Trophoblast cell (in vitro differentiated cells and primary cell): ENCODE data around the gene RPLP2.
A peak's percentile ranks its signal among the peaks of the same experiment; 100 is the strongest.

Source experiments
- DNase-seq, 2 donors: peaks; one replicate each; pipeline ENCODE4 v3.0.0-alpha.2; 2016
- H2AFZ ChIP-seq: 2 replicates; pipeline ENCODE4 v1.6.1; 2013; ENCODE audit warnings: low read length, moderate library complexity, mild to moderate bottlenecking; ENCODE audit not compliant: insufficient read depth, poor library complexity
- H2AK5ac ChIP-seq: 2 replicates; pipeline ENCODE4 v1.6.1; 2013; ENCODE audit warnings: mild to moderate bottlenecking, low read length
- H2BK120ac ChIP-seq: 2 replicates; pipeline ENCODE4 v1.6.1; 2013; ENCODE audit warnings: low read length, mild to moderate bottlenecking, moderate library complexity; ENCODE audit not compliant: insufficient read depth, poor library complexity
- H2BK12ac ChIP-seq: 2 replicates; pipeline ENCODE4 v1.6.1; 2013; ENCODE audit warnings: mild to moderate bottlenecking, low read length, moderate library complexity
- H2BK5ac ChIP-seq: 2 replicates; pipeline ENCODE4 v1.6.1; 2013; ENCODE audit warnings: low read length, low read depth, moderate library complexity, mild to moderate bottlenecking; ENCODE audit not compliant: poor library complexity
- H3K14ac ChIP-seq: 2 replicates; pipeline ENCODE4 v1.6.1; 2013; ENCODE audit warnings: mild to moderate bottlenecking, low read length
- H3K18ac ChIP-seq: 2 replicates; pipeline ENCODE4 v1.6.1; 2013; ENCODE audit warnings: mild to moderate bottlenecking, low read length
- H3K23ac ChIP-seq: 2 replicates; pipeline ENCODE4 v1.6.1; 2013; ENCODE audit warnings: low read length
- H3K27ac ChIP-seq: 2 replicates; pipeline ENCODE4 v1.5.1; 2013; ENCODE audit warnings: low read depth, mild to moderate bottlenecking, inconsistent platforms, low read length, moderate library complexity
- H3K27me3 ChIP-seq: 2 replicates; pipeline ENCODE4 v1.6.1; 2013; ENCODE audit warnings: inconsistent platforms, mild to moderate bottlenecking, low read length, moderate library complexity; ENCODE audit not compliant: insufficient read depth
- H3K36me3 ChIP-seq, 2 experiments: 1 replicate in 1 of 2; 2 replicates in 1 of 2; pipeline ENCODE4 v1.6.1; 2013; ENCODE audit warnings: low read length in 2 of 2, mild to moderate bottlenecking in 2 of 2, moderate library complexity in 1 of 2; ENCODE audit not compliant: insufficient read depth in 2 of 2, control insufficient read depth in 1 of 2
- H3K4ac ChIP-seq: 2 replicates; pipeline ENCODE4 v1.6.1; 2013; ENCODE audit warnings: low read depth, mild to moderate bottlenecking, low read length, moderate library complexity
- H3K4me1 ChIP-seq, 2 experiments: 1 replicate in 1 of 2; 2 replicates in 1 of 2; pipeline ENCODE4 v1.6.1; 2013; ENCODE audit warnings: low read length in 2 of 2, mild to moderate bottlenecking in 2 of 2, moderate library complexity in 1 of 2; ENCODE audit not compliant: insufficient read depth in 2 of 2, control insufficient read depth in 1 of 2
- H3K4me2 ChIP-seq: 2 replicates; pipeline ENCODE4 v1.6.1; 2013; ENCODE audit warnings: inconsistent platforms, mild to moderate bottlenecking, low read length, moderate library complexity
- H3K4me3 ChIP-seq: 2 replicates; pipeline ENCODE4 v1.5.1; 2013; ENCODE audit warnings: mild to moderate bottlenecking, low read depth, low read length, inconsistent platforms
- H3K79me1 ChIP-seq: one replicate; pipeline ENCODE4 v1.6.1; 2013; ENCODE audit warnings: low read length
- H3K79me2 ChIP-seq: 2 replicates; pipeline ENCODE4 v1.6.1; 2013; ENCODE audit warnings: low read length, mild to moderate bottlenecking; ENCODE audit not compliant: control insufficient read depth, insufficient read depth, poor library complexity
- H3K9ac ChIP-seq: 2 replicates; pipeline ENCODE4 v1.6.1; 2013; ENCODE audit warnings: mild to moderate bottlenecking, low read length
- H3K9me3 ChIP-seq: 2 replicates; pipeline ENCODE4 v1.6.1; 2013; ENCODE audit warnings: low read depth, mild to moderate bottlenecking, control low read depth, inconsistent platforms, low read length; ENCODE audit not compliant: insufficient read depth
- H4K12ac ChIP-seq: 2 replicates; pipeline ENCODE4 v1.6.1; 2013; ENCODE audit warnings: low read depth, mild to moderate bottlenecking, low read length, moderate library complexity
- H4K8ac ChIP-seq: 2 replicates; pipeline ENCODE4 v1.6.1; 2013; ENCODE audit warnings: low read depth, mild to moderate bottlenecking, low read length, moderate library complexity
- H4K91ac ChIP-seq: one replicate; pipeline ENCODE4 v1.6.1; 2013; ENCODE audit warnings: low read depth, mild to moderate bottlenecking, low read length, moderate library complexity
- WGBS: extraction: QIAGEN DNeasy Blood & Tissue Kit; methylation state at CpG from one replicate; pipeline ENCODE4 v1.1.7; 2013; ENCODE audit warnings: missing lambda C conversion rate; ENCODE audit not compliant: insufficient read length, insufficient coverage; ENCODE audit errors: extremely low coverage; 5-methylcytosine and 5-hydroxymethylcytosine counted together

RPLP2 gene

GRCh38 chr11:832529-833113 is 22.9 kb downstream of the RPLP2 start, which contains the start of gene CD151:
Gene CD151, plus strand, starts transcription at chr11:832952. Its CDS starts 3,118 bp downstream, at chr11:836070.
- peaks cover 15% of the 10 kb centered on the region for H3K79me1 ChIP-seq
- H3K9me3 ChIP-seq, result peaks cover 5% of the 10 kb centered on the region
- peak within 1 kb of the TSS; percentile 86 for H2BK120ac ChIP-seq
- no peak within 1 kb of the TSS for H3K23ac ChIP-seq
- peak within 1 kb of the TSS; percentile 86 for H3K14ac ChIP-seq
- peak within 1 kb of the TSS; percentile 52 for H3K27ac ChIP-seq
- peak within 1 kb of the TSS; percentile 76 for H4K12ac ChIP-seq
- peak; percentile 61 to 74 for DNase-seq
- peaks cover 20 to 22% of the 10 kb centered on the region in 2 experiments for H3K36me3 ChIP-seq
- H2AK5ac ChIP-seq, result peak within 1 kb of the TSS; percentile 81
- peak within 1 kb of the TSS; percentile 80 for H3K4me3 ChIP-seq
- H3K4me2 ChIP-seq, result peak within 1 kb of the TSS; percentile 79
- H2BK5ac ChIP-seq, result peak within 1 kb of the TSS; percentile 73
- peak within 1 kb of the TSS; percentile 56 for H2AFZ ChIP-seq
- H3K9ac ChIP-seq, result peak within 1 kb of the TSS; percentile 86
- peaks cover 12% of the 10 kb centered on the region for H3K79me2 ChIP-seq
- no CpG with 5 or more reads among the region's 67 CpGs for WGBS
- peak within 1 kb of the TSS; percentile 72 for H3K18ac ChIP-seq
- H4K8ac ChIP-seq, result peak within 1 kb of the TSS; percentile 81
- H3K4me1 ChIP-seq, result peaks cover 48 to 49% of the 10 kb centered on the region in 2 experiments
- H4K91ac ChIP-seq, result peak within 1 kb of the TSS; percentile 83
- peaks cover 27% of the 10 kb centered on the region for H3K27me3 ChIP-seq
- peak within 1 kb of the TSS; percentile 70 for H3K4ac ChIP-seq
- peak within 1 kb of the TSS; percentile 63 for H2BK12ac ChIP-seq

DNA sequence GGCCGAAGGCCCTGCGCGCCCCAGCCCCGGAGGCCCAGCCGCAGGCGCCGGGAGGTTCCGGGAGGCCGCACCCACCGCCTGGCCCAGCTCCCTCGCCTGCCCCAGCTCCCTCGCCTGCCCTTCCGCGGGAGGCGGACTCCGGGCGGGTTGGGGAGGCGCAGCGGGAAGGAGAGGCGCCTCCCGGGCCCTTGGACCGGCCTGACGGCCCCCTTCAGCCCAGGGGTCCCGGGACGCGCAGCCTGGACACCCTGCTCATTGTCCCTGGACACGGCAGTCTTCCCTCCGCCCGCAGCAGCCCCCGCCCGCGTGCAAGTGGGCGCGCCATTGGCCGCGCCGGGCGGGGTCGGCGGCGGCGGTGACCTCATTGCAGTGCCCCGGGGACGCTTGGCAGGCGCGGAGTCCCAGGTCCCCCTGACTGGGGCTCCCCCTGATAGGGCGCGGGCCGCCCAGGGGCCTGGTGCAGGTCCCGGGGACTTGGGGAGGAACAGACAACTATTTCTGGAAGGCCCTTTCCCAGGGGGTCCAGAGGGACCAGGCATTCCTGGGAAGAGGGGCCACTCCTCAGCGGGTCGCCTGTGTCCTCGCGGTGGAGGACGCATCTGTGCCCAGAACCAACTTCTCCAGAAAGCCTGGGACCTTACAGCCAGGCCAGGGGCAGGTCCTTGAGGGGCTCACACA is 23.5 kb downstream of the RPLP2 start:
- Histone ChIP-seq H3K27me3 (peaks cover 27% of the 10 kb centered on the region), H4K8ac (peak overlapping the region; percentile 71), H4K12ac (peak overlapping the region; percentile 76), H2BK5ac (peak overlapping the region; percentile 73), H4K91ac (peak overlapping the region; percentile 77), H3K9me3 (peaks cover 5% of the 10 kb centered on the region), H3K4me3 (peak overlapping the region; percentile 80), H3K79me2 (peaks cover 12% of the 10 kb centered on the region), H3K79me1 (peaks cover 15% of the 10 kb centered on the region), H2AFZ (peak overlapping the region; percentile 56), H2BK120ac (peak overlapping the region; percentile 86), H2AK5ac (peak overlapping the region; percentile 81), H3K27ac (peak overlapping the region; percentile 52), H3K14ac (peak overlapping the region; percentile 86), H2BK12ac (peak overlapping the region; percentile 23), H3K4me2 (peak overlapping the region; percentile 66), H3K23ac (no peak overlapping the region), H3K4me1 (peaks cover 43 to 44% of the 10 kb centered on the region in 2 experiments), H3K4ac (peak overlapping the region; percentile 70), H3K36me3 (peaks cover 26 to 28% of the 10 kb centered on the region in 2 experiments), H3K18ac (peak overlapping the region; percentile 72), H3K9ac (peak overlapping the region; percentile 86)
- no CpG with 5 or more reads among the region's 55 CpGs for WGBS
- DNase-seq, result peak in 1 of 2 donors; percentile 66

DNA sequence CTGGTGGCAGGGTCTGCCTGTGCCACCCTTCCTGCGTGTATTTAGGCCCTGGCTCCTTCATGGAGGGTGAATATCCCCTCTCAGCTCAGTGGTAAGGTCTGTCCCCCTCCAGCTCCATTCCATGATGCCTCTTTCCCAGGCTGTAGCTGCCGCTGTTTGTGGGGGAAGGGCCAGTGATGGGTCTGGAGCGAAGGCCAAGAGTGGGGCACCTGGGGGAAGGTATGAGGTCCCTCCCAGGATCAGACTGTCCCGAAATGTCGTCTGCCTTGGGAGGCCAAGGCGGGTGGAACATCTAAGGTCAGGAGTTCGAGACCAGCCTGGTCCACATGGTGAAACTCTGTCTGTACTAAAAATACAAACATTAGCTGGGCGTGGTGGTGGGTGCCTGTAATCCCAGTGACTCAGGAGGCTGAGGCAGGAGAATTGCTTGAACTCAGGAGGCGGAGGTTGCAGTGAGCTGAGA is 24.1 kb downstream of the RPLP2 start:
- H3K4me2 ChIP-seq, result peak overlapping the region; percentile 66
- peaks cover 5% of the 10 kb centered on the region for H3K9me3 ChIP-seq
- peak overlapping the region; percentile 77 for H4K91ac ChIP-seq
- peak overlapping the region; percentile 80 for H3K4me3 ChIP-seq
- peaks cover 32 to 35% of the 10 kb centered on the region in 2 experiments for H3K36me3 ChIP-seq
- H3K79me1 ChIP-seq, result peaks cover 15% of the 10 kb centered on the region
- no peak for DNase-seq
- peak overlapping the region; percentile 71 for H4K8ac ChIP-seq
- peak overlapping the region; percentile 23 for H2BK12ac ChIP-seq
- WGBS, result no CpG with 5 or more reads among the region's 9 CpGs
- peak overlapping the region; percentile 70 for H3K4ac ChIP-seq
- H3K18ac ChIP-seq, result peak overlapping the region; percentile 72
- peak overlapping the region; percentile 56 for H2AFZ ChIP-seq
- H3K27me3 ChIP-seq, result peaks cover 25% of the 10 kb centered on the region
- no peak overlapping the region for H3K9ac ChIP-seq
- peaks cover 12% of the 10 kb centered on the region for H3K79me2 ChIP-seq
- peak overlapping the region; percentile 86 for H2BK120ac ChIP-seq
- H2AK5ac ChIP-seq, result peak overlapping the region; percentile 81
- H3K23ac ChIP-seq, result no peak overlapping the region
- peaks cover 38 to 41% of the 10 kb centered on the region in 2 experiments for H3K4me1 ChIP-seq
- H3K27ac ChIP-seq, result no peak overlapping the region
- peak overlapping the region; percentile 86 for H3K14ac ChIP-seq
- peak overlapping the region; percentile 76 for H4K12ac ChIP-seq
- peak overlapping the region; percentile 73 for H2BK5ac ChIP-seq

DNA sequence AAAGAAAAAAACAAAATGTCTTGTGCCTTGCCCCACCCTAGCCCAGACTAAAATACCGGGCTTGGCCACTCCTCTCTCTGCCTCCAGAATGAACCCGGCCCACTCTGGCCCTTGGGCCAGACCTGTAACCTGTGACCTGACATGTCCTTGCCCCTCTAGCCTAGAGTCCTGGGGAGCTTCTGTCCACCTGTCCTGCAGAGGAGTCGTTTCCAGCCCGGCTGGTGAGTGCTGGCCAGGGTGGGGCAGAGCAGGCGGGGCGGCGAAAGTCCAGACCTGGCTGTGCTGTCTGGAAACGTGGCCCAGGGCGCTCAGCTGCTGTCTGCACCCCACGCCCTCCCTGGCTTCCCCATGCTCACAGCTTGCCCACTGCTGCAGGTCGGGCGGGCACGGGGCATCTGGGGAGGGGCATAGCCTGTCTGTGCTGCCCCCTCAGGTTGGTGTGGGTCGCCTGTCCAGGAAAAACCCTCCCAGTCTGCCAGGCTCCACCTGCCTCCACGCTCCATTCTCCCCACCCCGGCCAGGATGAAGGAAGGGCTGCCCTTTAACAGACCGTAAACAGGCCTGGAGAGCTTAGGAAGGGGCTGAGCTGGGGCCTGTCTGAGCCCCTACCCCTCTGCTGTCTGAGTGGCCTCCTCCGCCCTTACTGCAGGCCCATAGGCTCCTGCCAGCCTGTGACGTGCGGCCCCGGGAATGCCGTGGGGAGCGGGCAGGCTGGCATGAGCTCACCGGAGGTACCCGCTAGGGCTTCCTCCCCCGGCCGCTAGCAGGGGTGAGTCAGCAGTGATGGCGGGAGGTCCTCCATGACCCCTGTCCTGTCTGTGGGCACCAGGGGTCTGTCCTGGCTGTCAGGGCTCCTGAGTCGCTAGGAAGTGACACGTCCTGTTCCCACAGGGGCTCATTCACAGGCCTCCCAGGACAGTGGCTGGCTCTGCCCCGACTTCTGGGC is 24.9 kb downstream of the RPLP2 start:
- no peak overlapping the region for H4K12ac ChIP-seq
- no peak overlapping the region for H3K27ac ChIP-seq
- H4K8ac ChIP-seq, result peak overlapping the region; percentile 14
- peak; percentile 54 to 60 for DNase-seq
- H3K79me2 ChIP-seq, result peaks cover 12% of the 10 kb centered on the region
- H2BK12ac ChIP-seq, result no peak overlapping the region
- no peak overlapping the region for H3K9ac ChIP-seq
- peak overlapping the region; percentile 8 for H3K4ac ChIP-seq
- no peak overlapping the region for H3K14ac ChIP-seq
- H3K18ac ChIP-seq, result peak overlapping the region; percentile 5
- H3K4me1 ChIP-seq, result peaks cover 32 to 33% of the 10 kb centered on the region in 2 experiments
- no peak overlapping the region for H4K91ac ChIP-seq
- H3K36me3 ChIP-seq, result peaks cover 40 to 42% of the 10 kb centered on the region in 2 experiments
- H2AFZ ChIP-seq, result no peak overlapping the region
- peaks cover 20% of the 10 kb centered on the region for H3K27me3 ChIP-seq
- H3K9me3 ChIP-seq, result peaks cover 5% of the 10 kb centered on the region
- no peak overlapping the region for H2BK120ac ChIP-seq
- H3K79me1 ChIP-seq, result peaks cover 15% of the 10 kb centered on the region
- H3K4me2 ChIP-seq, result peak overlapping the region; percentile 14
- no peak overlapping the region for H2AK5ac ChIP-seq
- H3K23ac ChIP-seq, result no peak overlapping the region
- WGBS, result no CpG with 5 or more reads among the region's 31 CpGs
- no peak overlapping the region for H3K4me3 ChIP-seq
- H2BK5ac ChIP-seq, result no peak overlapping the region
